HUES48 (cell line): ENCODE data around the gene C1QTNF9.

Source experiments
- H3K27ac ChIP-seq: one replicate; pipeline ENCODE4 v1.7.0; 2013; ENCODE audit warnings: low read depth, low read length, inconsistent platforms
- H3K27me3 ChIP-seq: 2 replicates; pipeline ENCODE4 v1.6.1; 2013; ENCODE audit warnings: mild to moderate bottlenecking, low read length; ENCODE audit not compliant: control insufficient read depth, insufficient read depth
- H3K36me3 ChIP-seq: 2 replicates; pipeline ENCODE4 v1.6.1; 2013; ENCODE audit warnings: low read length; ENCODE audit not compliant: control insufficient read depth, insufficient read depth
- H3K4me1 ChIP-seq: 2 replicates; pipeline ENCODE4 v1.6.1; 2013; ENCODE audit warnings: mild to moderate bottlenecking, low read length; ENCODE audit not compliant: control insufficient read depth, insufficient read depth
- H3K4me3 ChIP-seq: 2 replicates; pipeline ENCODE4 v1.5.1; 2013; ENCODE audit warnings: mild to moderate bottlenecking, low read depth, low read length
- H3K9ac ChIP-seq: 2 replicates; pipeline ENCODE4 v1.6.1; 2013; ENCODE audit warnings: mild to moderate bottlenecking, low read depth, low read length, moderate library complexity
- H3K9me3 ChIP-seq: 2 replicates; pipeline ENCODE4 v1.6.1; 2013; ENCODE audit warnings: low read length; ENCODE audit not compliant: control insufficient read depth, insufficient read depth

C1QTNF9 gene

GRCh38 chr13:24272452-24273161 is 36.8 kb upstream of the C1QTNF9 start:
- Histone ChIP-seq H3K4me3 (no peak overlapping the region), H3K36me3 (no peaks in the 10 kb centered on the region), H3K27me3 (no peaks in the 10 kb centered on the region), H3K9ac (no peak overlapping the region), H3K4me1 (no peaks in the 10 kb centered on the region), H3K9me3 (no peaks in the 10 kb centered on the region), H3K27ac (no peak overlapping the region)

- H3K27ac ChIP-seq: no peak overlapping the region
These were observed 35.5 kb upstream of the C1QTNF9 start for GRCh38 chr13:24273926-24274325.

GRCh38 chr13:24274452-24275021 is 34.8 kb upstream of the C1QTNF9 start:
- H3K9me3 ChIP-seq: no peaks in the 10 kb centered on the region
- no peak overlapping the region for H3K4me3 ChIP-seq
- H3K4me1 ChIP-seq: no peaks in the 10 kb centered on the region
- no peak overlapping the region for H3K9ac ChIP-seq
- H3K27me3 ChIP-seq: no peaks in the 10 kb centered on the region
- H3K36me3 ChIP-seq: no peaks in the 10 kb centered on the region
- H3K27ac ChIP-seq: no peak overlapping the region

More at GRCh38 chr13:24273926-24274325, 35.5 kb upstream of the C1QTNF9 start:
- Histone ChIP-seq H3K9me3 (no peaks in the 10 kb centered on the region), H3K9ac (no peak overlapping the region), H3K4me1 (no peaks in the 10 kb centered on the region), H3K36me3 (no peaks in the 10 kb centered on the region), H3K27me3 (no peaks in the 10 kb centered on the region), H3K4me3 (no peak overlapping the region)

- Histone ChIP-seq H3K9ac (no peak overlapping the region), H3K4me1 (no peaks in the 10 kb centered on the region), H3K27ac (no peak overlapping the region)
These were observed 34.3 kb upstream of the C1QTNF9 start for GRCh38 chr13:24275041-24275440.

GRCh38 chr13:24276306-24276705 is 33.1 kb upstream of the C1QTNF9 start:
- no peak overlapping the region for H3K4me3 ChIP-seq
- H3K9me3 ChIP-seq: no peaks in the 10 kb centered on the region
- H3K4me1 ChIP-seq: no peaks in the 10 kb centered on the region
- no peak overlapping the region for H3K9ac ChIP-seq
- H3K36me3 ChIP-seq: no peaks in the 10 kb centered on the region
- H3K27me3 ChIP-seq: no peaks in the 10 kb centered on the region
- H3K27ac ChIP-seq: no peak overlapping the region

More at GRCh38 chr13:24275041-24275440, 34.3 kb upstream of the C1QTNF9 start:
- H3K4me3 ChIP-seq: no peak overlapping the region
- no peaks in the 10 kb centered on the region for H3K9me3 ChIP-seq
- no peaks in the 10 kb centered on the region for H3K27me3 ChIP-seq
- no peaks in the 10 kb centered on the region for H3K36me3 ChIP-seq

- H3K9me3 ChIP-seq: no peaks in the 10 kb centered on the region
- no peaks in the 10 kb centered on the region for H3K36me3 ChIP-seq
- H3K4me3 ChIP-seq: no peak overlapping the region
- H3K4me1 ChIP-seq: no peaks in the 10 kb centered on the region
- H3K27me3 ChIP-seq: no peaks in the 10 kb centered on the region
- no peak overlapping the region for H3K27ac ChIP-seq
- H3K9ac ChIP-seq: no peak overlapping the region
These were observed 32.5 kb upstream of the C1QTNF9 start for GRCh38 chr13:24276861-24277260.

GRCh38 chr13:24277761-24278160 is 31.6 kb upstream of the C1QTNF9 start:
- H3K27me3 ChIP-seq: no peaks in the 10 kb centered on the region
- H3K9ac ChIP-seq: no peak overlapping the region
- no peak overlapping the region for H3K4me3 ChIP-seq
- H3K4me1 ChIP-seq: no peaks in the 10 kb centered on the region
- H3K9me3 ChIP-seq: no peaks in the 10 kb centered on the region
- H3K27ac ChIP-seq: no peak overlapping the region
- H3K36me3 ChIP-seq: no peaks in the 10 kb centered on the region

GRCh38 chr13:24279327-24280110 is 29.9 kb upstream of the C1QTNF9 start:
- no peaks in the 10 kb centered on the region for H3K27me3 ChIP-seq
- no peaks in the 10 kb centered on the region for H3K9me3 ChIP-seq
- no peaks in the 10 kb centered on the region for H3K4me1 ChIP-seq
- no peak overlapping the region for H3K4me3 ChIP-seq
- H3K27ac ChIP-seq: no peak overlapping the region
- peaks cover 3% of the 10 kb centered on the region; the same call in 1 of the 2 replicates for H3K36me3 ChIP-seq
- H3K9ac ChIP-seq: no peak overlapping the region

GRCh38 chr13:24280720-24281119 is 28.7 kb upstream of the C1QTNF9 start:
- no peaks in the 10 kb centered on the region for H3K9me3 ChIP-seq
- H3K36me3 ChIP-seq: peaks cover 11% of the 10 kb centered on the region; the same call in 1 of the 2 replicates
- no peaks in the 10 kb centered on the region for H3K4me1 ChIP-seq
- no peaks in the 10 kb centered on the region for H3K27me3 ChIP-seq
- H3K27ac ChIP-seq: no peak overlapping the region
- no peak overlapping the region for H3K4me3 ChIP-seq
- no peak overlapping the region for H3K9ac ChIP-seq

GRCh38 chr13:24281188-24282008 is 28.0 kb upstream of the C1QTNF9 start:
- Histone ChIP-seq H3K4me3 (no peak overlapping the region), H3K36me3 (peaks cover 17% of the 10 kb centered on the region), H3K9me3 (no peaks in the 10 kb centered on the region), H3K27ac (no peak overlapping the region), H3K4me1 (no peaks in the 10 kb centered on the region), H3K9ac (no peak overlapping the region), H3K27me3 (no peaks in the 10 kb centered on the region)
